ENCODE results near the gene SHISA4. TPM values are rescaled to one million over a fixed set of nuclear protein-coding genes. Genes with fewer than 3 reads are reported as not detected.

The SHISA4 gene
- total RNA-seq, 3 donors from 2014 or later (not counting 1 experiment from before 2014, with no cell fraction given), result 0.54 to 2.0 TPM; not detected in 1

GRCh38 chr1:201891451-201892045, 2.9 kb downstream of the SHISA4 start:
- H3K27ac Mint-ChIP-seq, result no peak overlapping the region
- no peak overlapping the region for H3K4me3 Mint-ChIP-seq
- H3K9me3 Mint-ChIP-seq, result no peaks in the 10 kb centered on the region
- DNase-seq, result no peak
- no peak for ATAC-seq
- no peaks in the 10 kb centered on the region for H3K36me3 Mint-ChIP-seq
- H3K4me1 Mint-ChIP-seq, result peaks cover 5 to 12% of the 10 kb centered on the region in 2 donors
- 79% methylated on average over 5 of the region's 5 CpGs for WGBS (ENCODE audit: insufficient coverage)
- Histone ChIP-seq H3K27ac (ENCODE audit: low read length) (no peak overlapping the region), H3K27me3 (ENCODE audit: control insufficient read depth, insufficient read depth, low read length) (peaks cover 29% of the 10 kb centered on the region), H3K4me1 (ENCODE audit: control insufficient read depth, insufficient read depth, low read length) (peaks cover 18% of the 10 kb centered on the region), H3K9me3 (ENCODE audit: control insufficient read depth, insufficient read depth, low read length) (no peaks in the 10 kb centered on the region), H3K4me3 (ENCODE audit: low read length) (no peak overlapping the region), H3K36me3 (ENCODE audit: control insufficient read depth, insufficient read depth, low read length) (no peaks in the 10 kb centered on the region)
- intact Hi-C loops (cut with micrococcal nuclease), result no loop called here
- no peak for TF ChIP-seq CTCF (IDR thresholded peaks at IDR 0.05)
- H3K27me3 Mint-ChIP-seq (ENCODE audit: low read depth in 2 of 2), result peaks cover 6 to 38% of the 10 kb centered on the region in 2 donors

GRCh38 chr1:201892211-201892610, 3.5 kb downstream of the SHISA4 start:
- H3K27me3 Mint-ChIP-seq (ENCODE audit: low read depth in 2 of 2), result peaks cover 6 to 31% of the 10 kb centered on the region in 2 donors
- H3K27ac Mint-ChIP-seq, result no peak overlapping the region
- H3K27me3 ChIP-seq (ENCODE audit: control insufficient read depth, insufficient read depth, low read length), result peaks cover 28% of the 10 kb centered on the region
- H3K4me3 ChIP-seq (ENCODE audit: low read length), result no peak overlapping the region
- H3K36me3 ChIP-seq (ENCODE audit: control insufficient read depth, insufficient read depth, low read length), result no peaks in the 10 kb centered on the region
- 90% methylated on average over 5 of the region's 6 CpGs for WGBS (ENCODE audit: insufficient coverage)
- H3K27ac ChIP-seq (ENCODE audit: low read length), result no peak overlapping the region
- peaks cover 5 to 12% of the 10 kb centered on the region in 2 donors for H3K4me1 Mint-ChIP-seq
- H3K4me3 Mint-ChIP-seq, result no peak overlapping the region
- DNase-seq, result no peak
- H3K9me3 ChIP-seq (ENCODE audit: control insufficient read depth, insufficient read depth, low read length), result no peaks in the 10 kb centered on the region
- no peak for TF ChIP-seq CTCF (IDR thresholded peaks at IDR 0.05)
- ATAC-seq, result no peak
- no peaks in the 10 kb centered on the region for H3K9me3 Mint-ChIP-seq
- no peaks in the 10 kb centered on the region for H3K36me3 Mint-ChIP-seq
- H3K4me1 ChIP-seq (ENCODE audit: control insufficient read depth, insufficient read depth, low read length), result peaks cover 18% of the 10 kb centered on the region
- intact Hi-C loops (cut with micrococcal nuclease), result no loop called here

- Mint-ChIP-seq H3K36me3 (no peaks in the 10 kb centered on the region), H3K4me1 (peaks cover 5 to 12% of the 10 kb centered on the region in 2 donors), H3K27ac (no peak overlapping the region), H3K9me3 (no peaks in the 10 kb centered on the region), H3K4me3 (no peak overlapping the region), H3K27me3 (ENCODE audit: low read depth in 2 of 2) (peaks cover 0 to 19% of the 10 kb centered on the region in 2 donors)
- H3K36me3 ChIP-seq (ENCODE audit: control insufficient read depth, insufficient read depth, low read length), result no peaks in the 10 kb centered on the region
- no peak overlapping the region for H3K4me3 ChIP-seq (ENCODE audit: low read length)
- intact Hi-C loops (cut with micrococcal nuclease), result no loop called here
- ATAC-seq (no peak), DNase-seq (no peak)
- TF ChIP-seq CTCF (IDR thresholded peaks at IDR 0.05), result no peak
- peaks cover 15% of the 10 kb centered on the region for H3K4me1 ChIP-seq (ENCODE audit: control insufficient read depth, insufficient read depth, low read length)
- no peak overlapping the region for H3K27ac ChIP-seq (ENCODE audit: low read length)
- peaks cover 16% of the 10 kb centered on the region for H3K27me3 ChIP-seq (ENCODE audit: control insufficient read depth, insufficient read depth, low read length)
- H3K9me3 ChIP-seq (ENCODE audit: control insufficient read depth, insufficient read depth, low read length), result no peaks in the 10 kb centered on the region
- WGBS (ENCODE audit: insufficient coverage), result 85% methylated on average over 3 of the region's 3 CpGs
Observed at GRCh38 chr1:201893431-201893830, 4.7 kb downstream of the SHISA4 start.

All from natural killer cell (primary cell).